ENCODE results near the gene SLC25A6. TPM values are rescaled to one million over a fixed set of nuclear protein-coding genes. Genes with fewer than 3 reads are reported as not detected.
"Not testable (repeated sequence)": the region's sequence is repeated elsewhere in the genome, so short reads cannot be mapped to it uniquely, and the experiment has no call there.

Gene SLC25A6
- total RNA-seq, 1 donor from 2014 or later: 147 TPM

GRCh38 chrX:1416965-1417760, 25.2 kb upstream of the SLC25A6 start:
- intact Hi-C loops (cut with DNase I): no loop called here
- peak; percentile 35 for DNase-seq (ENCODE audit: low spot score)

GRCh38 chrX:1416327-1416784, 24.4 kb upstream of the SLC25A6 start:
- DNase-seq (ENCODE audit: low spot score): peak; percentile 54
- intact Hi-C loops (cut with DNase I): no loop called here

GRCh38 chrX:1412551-1413161, 20.7 kb upstream of the SLC25A6 start:
- DNase-seq (ENCODE audit: low spot score): no peak
- intact Hi-C loops (cut with DNase I): no loop called here

- intact Hi-C loops (cut with DNase I): no loop called here
- DNase-seq (ENCODE audit: low spot score): no peak
These were observed 19.4 kb upstream of the SLC25A6 start for GRCh38 chrX:1411326-1411725.

- DNase-seq (ENCODE audit: low spot score): no peak
- intact Hi-C loops (cut with DNase I): no loop called here
These were observed 15.1 kb upstream of the SLC25A6 start for GRCh38 chrX:1407035-1407434.

- intact Hi-C loops (cut with DNase I); DNase-seq (ENCODE audit: low spot score): not testable (repeated sequence)
These were observed 13.9 kb upstream of the SLC25A6 start for GRCh38 chrX:1405769-1406168.

- intact Hi-C loops (cut with DNase I); DNase-seq (ENCODE audit: low spot score): not testable (repeated sequence)
These were observed 12.0 kb upstream of the SLC25A6 start for GRCh38 chrX:1403867-1404266.

GRCh38 chrX:1403228-1403627, 11.3 kb upstream of the SLC25A6 start:
- no peak for DNase-seq (ENCODE audit: low spot score)
- intact Hi-C loops (cut with DNase I): no loop called here

- no peak for DNase-seq (ENCODE audit: low spot score)
- intact Hi-C loops (cut with DNase I): no loop called here
These were observed 9.9 kb upstream of the SLC25A6 start for GRCh38 chrX:1401611-1402430.

- DNase-seq (ENCODE audit: low spot score): no peak
- intact Hi-C loops (cut with DNase I): no loop called here
These were observed 9.0 kb upstream of the SLC25A6 start for GRCh38 chrX:1400742-1401471.

GRCh38 chrX:1400049-1400448, 8.1 kb upstream of the SLC25A6 start:
- DNase-seq (ENCODE audit: low spot score): no peak
- intact Hi-C loops (cut with DNase I): no loop called here

- DNase-seq (ENCODE audit: low spot score): no peak
- intact Hi-C loops (cut with DNase I): loop anchor here (10.0 kb wide), 2 partner anchors 196 to 926 kb away; partner anchors contain the start of gene AKAP17A
These were observed 6.8 kb upstream of the SLC25A6 start for GRCh38 chrX:1398431-1399340.

- intact Hi-C loops (cut with DNase I): loop anchor here (10.0 kb wide), 2 partner anchors 197 to 927 kb away; partner anchors contain the start of gene AKAP17A
These were observed 5.7 kb upstream of the SLC25A6 start for GRCh38 chrX:1397441-1398270.

GRCh38 chrX:1397001-1397400, 5.1 kb upstream of the SLC25A6 start:
- no peak for DNase-seq (ENCODE audit: low spot score)
- intact Hi-C loops (cut with DNase I): loop anchor here (10.0 kb wide), 2 partner anchors 198 to 928 kb away; partner anchors contain the start of gene AKAP17A

More at GRCh38 chrX:1397441-1398270, 5.7 kb upstream of the SLC25A6 start:
- DNase-seq (ENCODE audit: low spot score): no peak

- no peak for DNase-seq (ENCODE audit: low spot score)
- intact Hi-C loops (cut with DNase I): loop anchor here (10.0 kb wide), 2 partner anchors 199 to 929 kb away; partner anchors contain the start of gene AKAP17A
These were observed 3.8 kb upstream of the SLC25A6 start for GRCh38 chrX:1395646-1396216.

- peak; percentile 66 for DNase-seq (ENCODE audit: low spot score)
- intact Hi-C loops (cut with DNase I): loop anchor here (5.0 to 10.0 kb wide), 3 partner anchors 148 to 930 kb away; partner anchors contain the start of gene AKAP17A
These were observed 3.0 kb upstream of the SLC25A6 start for GRCh38 chrX:1394731-1395501.
